Mesothelial cell of epicardium (in vitro differentiated cells): Measurements from ENCODE around the gene VMO1. TPM values are rescaled to one million over a fixed set of nuclear protein-coding genes. Genes with fewer than 3 reads are reported as not detected.

Source experiments
- DNase-seq, 2 experiments: peaks; one replicate each; pipeline ENCODE4 v3.0.0; 2021; ENCODE audit warnings: low spot score in 2 of 2; ENCODE audit not compliant: unreplicated experiment in 2 of 2
- H3K27ac Mint-ChIP-seq: 2 replicates; pipeline ENCODE4 v1.8.0; 2021; ENCODE audit warnings: mixed read lengths
- H3K27me3 Mint-ChIP-seq: 2 replicates; pipeline ENCODE4 v1.8.0; 2021; ENCODE audit warnings: low read depth, mixed read lengths
- H3K36me3 Mint-ChIP-seq: 2 replicates; pipeline ENCODE4 v1.8.0; 2021; ENCODE audit warnings: mixed read lengths
- H3K4me1 Mint-ChIP-seq: 2 replicates; pipeline ENCODE4 v1.8.0; 2021; ENCODE audit warnings: mixed read lengths
- H3K4me3 Mint-ChIP-seq: 2 replicates; pipeline ENCODE4 v1.8.0; 2021; ENCODE audit warnings: mild to moderate bottlenecking, moderate library complexity, mixed read lengths
- H3K9me3 Mint-ChIP-seq: 2 replicates; pipeline ENCODE4 v1.8.0; 2021; ENCODE audit warnings: mixed read lengths
- CTCF ChIP-seq: fragments of 200-600 bp; sonication (generic); IDR thresholded peaks from one replicate; pipeline ENCODE4 v1.5.0; 2021; ENCODE audit warnings: antibody characterized with exemption; ENCODE audit not compliant: unreplicated experiment
- total RNA-seq: library from RNA; stranded (reverse); gene quantifications from 3 replicates; pipeline ENCODE4 v1.2.1, GENCODE V29; 2021

Gene VMO1
- total RNA-seq, 1 donor from 2014 or later = 2.5 TPM

GRCh38 chr17:4777969-4778760, 8.0 kb downstream of the VMO1 start:
- no peak for DNase-seq
- no peaks in the 10 kb centered on the region for H3K4me1 Mint-ChIP-seq

GRCh38 chr17:4772235-4772613, 13.9 kb downstream of the VMO1 start:
- TF ChIP-seq CTCF = no peak
- H3K27me3 Mint-ChIP-seq = peaks cover 32% of the 10 kb centered on the region
- no peaks in the 10 kb centered on the region for H3K9me3 Mint-ChIP-seq
- H3K4me1 Mint-ChIP-seq = no peaks in the 10 kb centered on the region
- H3K27ac Mint-ChIP-seq = no peak overlapping the region
- DNase-seq = no peak
- no peak overlapping the region for H3K4me3 Mint-ChIP-seq
- H3K36me3 Mint-ChIP-seq = no peaks in the 10 kb centered on the region

More at GRCh38 chr17:4777969-4778760, 8.0 kb downstream of the VMO1 start:
- TF ChIP-seq CTCF = no peak
- H3K9me3 Mint-ChIP-seq = no peaks in the 10 kb centered on the region
- H3K27me3 Mint-ChIP-seq = peaks cover 25% of the 10 kb centered on the region
- no peak overlapping the region for H3K27ac Mint-ChIP-seq
- no peak overlapping the region for H3K4me3 Mint-ChIP-seq
- H3K36me3 Mint-ChIP-seq = no peaks in the 10 kb centered on the region

DNA sequence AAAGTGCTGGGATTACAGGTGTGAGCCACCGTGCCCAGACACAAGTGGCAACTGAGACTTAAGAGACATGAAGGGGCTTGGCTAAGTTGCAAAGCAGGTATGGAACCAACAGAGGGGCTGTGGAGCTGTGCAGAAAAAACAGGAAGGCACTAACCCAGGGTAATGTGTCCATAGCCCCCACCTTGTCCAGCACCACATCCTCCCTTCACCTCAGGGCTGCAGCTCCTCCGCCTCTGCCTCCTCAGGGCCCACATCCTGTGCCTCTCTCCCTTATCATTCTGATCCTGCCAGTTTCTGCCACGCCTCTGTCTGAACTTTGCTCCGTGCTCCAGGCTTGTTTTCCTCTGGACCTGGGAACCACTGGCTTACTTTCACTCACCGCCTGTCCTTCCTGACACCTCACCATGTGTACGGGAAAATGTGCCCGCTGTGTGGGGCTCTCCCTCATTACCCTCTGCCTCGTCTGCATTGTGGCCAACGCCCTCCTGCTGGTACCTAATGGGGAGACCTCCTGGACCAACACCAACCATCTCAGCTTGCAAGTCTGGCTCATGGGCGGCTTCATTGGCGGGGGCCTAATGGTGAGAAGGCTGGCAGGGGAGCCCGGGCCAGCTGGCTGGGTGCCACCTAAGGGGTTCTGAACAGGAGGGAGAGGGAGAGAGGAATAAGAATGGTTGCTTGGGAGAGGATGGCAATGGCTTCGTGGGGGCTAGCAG, 14.5 kb downstream of the VMO1 start, which contains the start of gene TM4SF5:
Gene TM4SF5 (plus strand): TSS at position 368 of the 716 bp plus-strand sequence. CDS start 37 bp downstream, at position 405.
- Mint-ChIP-seq H3K4me1 (no peaks in the 10 kb centered on the region), H3K27ac (no peak within 1 kb of the TSS), H3K9me3 (no peaks in the 10 kb centered on the region), H3K36me3 (no peaks in the 10 kb centered on the region), H3K27me3 (peaks cover 32% of the 10 kb centered on the region), H3K4me3 (no peak within 1 kb of the TSS)
- TF ChIP-seq CTCF = no peak
- DNase-seq = no peak

- peaks cover 36% of the 10 kb centered on the region for H3K27me3 Mint-ChIP-seq
- DNase-seq = no peak
Measured at GRCh38 chr17:4769628-4770027, 16.5 kb downstream of the VMO1 start.

GRCh38 chr17:4768298-4768697, 17.9 kb downstream of the VMO1 start:
- Mint-ChIP-seq H3K4me3 (no peak overlapping the region), H3K27me3 (peaks cover 31% of the 10 kb centered on the region), H3K4me1 (no peaks in the 10 kb centered on the region), H3K27ac (no peak overlapping the region), H3K36me3 (no peaks in the 10 kb centered on the region), H3K9me3 (no peaks in the 10 kb centered on the region)
- TF ChIP-seq CTCF = no peak
- DNase-seq = no peak

More at GRCh38 chr17:4769628-4770027, 16.5 kb downstream of the VMO1 start:
- H3K9me3 Mint-ChIP-seq = no peaks in the 10 kb centered on the region
- no peaks in the 10 kb centered on the region for H3K4me1 Mint-ChIP-seq
- no peak overlapping the region for H3K27ac Mint-ChIP-seq
- H3K4me3 Mint-ChIP-seq = no peak overlapping the region
- TF ChIP-seq CTCF = no peak
- H3K36me3 Mint-ChIP-seq = no peaks in the 10 kb centered on the region
